HFF-Myc (cell line): ENCODE results near the gene IPCEF1.

ENCODE experiments used
- DNase-seq: peaks from one replicate; pipeline ENCODE4 v3.0.0-alpha.2; 2011; ENCODE audit warnings: low read depth; ENCODE audit errors: extremely low read depth
- H3K4me3 ChIP-seq: replicated peaks from 2 replicates; pipeline ENCODE4 v1.5.1; 2011; ENCODE audit warnings: low read depth, mild to moderate bottlenecking, control low read depth, low read length
- TF ChIP-seq, protein P1 (sequence below): IDR thresholded peaks from 2 replicates; pipeline ENCODE4 v1.5.1; 2012; ENCODE audit warnings: mild to moderate bottlenecking, low read depth, low read length, control low read depth; ENCODE audit errors: missing control alignments

Gene IPCEF1

DNA sequence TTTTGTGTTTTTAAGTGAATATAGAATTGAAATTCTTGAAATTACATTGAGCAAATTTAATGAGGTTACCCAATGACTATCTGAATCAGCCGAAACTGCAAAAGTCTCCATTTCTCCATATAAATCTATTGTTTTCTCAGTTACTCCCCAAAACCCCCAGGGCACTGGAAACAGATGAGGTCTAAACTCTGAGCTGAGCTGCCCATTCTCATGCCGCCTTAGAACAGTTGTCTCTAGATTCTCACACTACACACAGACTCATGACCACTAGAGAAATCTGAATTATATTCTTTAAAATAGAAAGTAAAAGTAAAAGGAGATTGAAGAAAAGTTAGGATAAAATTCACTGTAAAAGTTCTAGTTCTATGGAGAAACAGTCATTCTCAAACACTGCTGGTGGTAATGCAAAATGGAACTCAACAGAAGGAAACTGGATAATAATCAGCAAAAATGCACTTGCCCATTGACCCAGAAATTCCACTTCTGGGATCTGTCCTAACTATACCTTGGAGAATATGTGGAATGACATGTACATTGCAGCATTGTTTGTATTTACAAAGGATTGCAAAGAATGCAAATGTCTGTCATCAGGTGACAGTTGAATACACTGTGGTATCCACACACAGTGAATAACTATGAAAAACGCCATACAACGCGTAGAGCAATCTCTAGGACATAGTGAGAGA, 125.5 kb downstream of the IPCEF1 start:
- TF ChIP-seq, protein P1, sequence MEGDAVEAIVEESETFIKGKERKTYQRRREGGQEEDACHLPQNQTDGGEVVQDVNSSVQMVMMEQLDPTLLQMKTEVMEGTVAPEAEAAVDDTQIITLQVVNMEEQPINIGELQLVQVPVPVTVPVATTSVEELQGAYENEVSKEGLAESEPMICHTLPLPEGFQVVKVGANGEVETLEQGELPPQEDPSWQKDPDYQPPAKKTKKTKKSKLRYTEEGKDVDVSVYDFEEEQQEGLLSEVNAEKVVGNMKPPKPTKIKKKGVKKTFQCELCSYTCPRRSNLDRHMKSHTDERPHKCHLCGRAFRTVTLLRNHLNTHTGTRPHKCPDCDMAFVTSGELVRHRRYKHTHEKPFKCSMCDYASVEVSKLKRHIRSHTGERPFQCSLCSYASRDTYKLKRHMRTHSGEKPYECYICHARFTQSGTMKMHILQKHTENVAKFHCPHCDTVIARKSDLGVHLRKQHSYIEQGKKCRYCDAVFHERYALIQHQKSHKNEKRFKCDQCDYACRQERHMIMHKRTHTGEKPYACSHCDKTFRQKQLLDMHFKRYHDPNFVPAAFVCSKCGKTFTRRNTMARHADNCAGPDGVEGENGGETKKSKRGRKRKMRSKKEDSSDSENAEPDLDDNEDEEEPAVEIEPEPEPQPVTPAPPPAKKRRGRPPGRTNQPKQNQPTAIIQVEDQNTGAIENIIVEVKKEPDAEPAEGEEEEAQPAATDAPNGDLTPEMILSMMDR, result no peak
- no peak overlapping the region for H3K4me3 ChIP-seq
- no peak for DNase-seq

DNA sequence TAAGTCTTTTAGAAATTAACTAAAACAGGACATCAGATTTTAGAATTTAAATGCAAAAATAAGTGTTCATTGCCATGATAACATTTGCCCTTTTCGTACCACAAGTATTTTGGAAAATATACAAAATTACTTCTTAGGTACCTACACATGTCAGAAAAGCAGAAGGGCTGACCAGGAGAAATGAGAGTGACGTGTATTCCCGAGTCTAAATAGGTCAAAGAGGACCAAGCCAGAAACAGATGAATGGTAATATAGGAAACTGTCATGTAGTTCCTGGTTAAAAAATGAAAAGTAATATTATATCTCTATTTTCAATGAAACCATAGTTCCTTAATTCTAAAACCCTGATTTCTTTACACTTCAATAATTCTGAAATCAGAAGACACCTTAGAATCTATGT, 126.2 kb downstream of the IPCEF1 start:
- H3K4me3 ChIP-seq, result no peak overlapping the region
- TF ChIP-seq, protein P1, result no peak
- DNase-seq, result no peak

DNA sequence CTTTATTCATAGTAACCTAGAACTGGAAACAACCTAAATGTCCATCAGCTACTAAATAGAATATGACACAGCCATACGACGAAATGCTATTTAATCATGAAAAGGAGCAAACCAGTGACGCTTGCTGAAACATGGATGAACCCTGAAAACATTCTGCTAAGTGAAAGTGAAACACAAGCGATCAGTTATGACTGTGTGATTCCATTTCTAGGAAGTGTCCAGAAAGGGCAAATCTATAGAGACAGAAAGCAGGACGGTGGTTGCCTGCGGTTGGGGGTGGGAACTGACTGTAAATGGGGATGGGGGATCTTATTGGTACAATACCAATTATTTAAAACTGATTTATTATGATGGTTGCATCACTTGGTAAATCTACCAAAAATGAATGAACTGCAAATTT, 126.8 kb downstream of the IPCEF1 start:
- no peak overlapping the region for H3K4me3 ChIP-seq
- TF ChIP-seq, protein P1, result no peak
- DNase-seq, result no peak

DNA sequence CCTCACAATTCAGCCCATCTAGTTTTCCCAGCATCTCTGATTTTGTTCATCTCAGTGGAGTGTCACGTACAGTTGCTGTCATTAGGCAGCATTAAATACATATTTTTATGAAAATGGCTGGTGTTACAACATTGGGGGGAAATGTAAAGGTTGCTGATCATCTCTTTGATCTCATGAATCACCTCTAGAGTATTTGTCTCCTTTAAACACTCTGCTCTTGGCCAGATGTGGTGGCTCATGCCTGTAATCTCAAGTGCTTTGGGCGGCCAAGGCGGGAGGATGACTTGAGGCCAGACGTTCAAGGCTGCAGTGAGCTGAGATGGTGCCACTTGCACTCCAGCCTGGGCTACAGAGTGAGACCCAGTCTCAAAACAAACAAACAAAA, 128.1 kb downstream of the IPCEF1 start:
- H3K4me3 ChIP-seq, result no peak overlapping the region
- DNase-seq, result no peak
- TF ChIP-seq, protein P1, result no peak

DNA sequence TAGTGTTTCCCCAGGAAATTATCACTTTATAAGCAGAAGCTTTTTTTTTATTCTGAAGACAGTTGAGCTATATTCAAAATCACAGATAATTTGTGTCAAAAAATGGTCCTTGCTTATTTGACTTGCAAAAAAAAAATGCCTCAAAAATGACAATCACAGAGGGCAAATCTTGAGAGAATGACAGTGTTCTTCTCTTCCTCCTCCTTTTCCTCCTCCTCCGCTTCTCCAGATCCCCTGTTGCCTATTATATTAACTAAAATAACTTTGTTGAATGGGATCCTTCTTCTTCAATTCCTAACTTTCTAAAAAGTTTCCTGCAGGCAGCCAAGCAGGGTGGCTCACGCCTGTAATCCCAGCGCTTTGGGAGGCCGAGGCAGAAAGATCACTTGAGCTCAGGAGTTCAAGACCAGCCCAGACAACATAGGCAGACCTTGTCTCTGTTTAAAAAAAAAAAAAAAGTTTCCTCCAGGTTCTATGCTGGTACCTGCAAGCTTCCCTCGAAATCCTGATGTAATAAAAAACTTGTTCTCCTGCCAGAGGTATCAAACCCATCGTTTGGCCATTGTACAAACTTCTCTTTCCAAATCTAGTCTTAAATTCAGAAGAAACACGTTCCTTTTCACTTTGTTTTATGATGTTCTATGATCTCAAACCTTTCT, 128.6 kb downstream of the IPCEF1 start:
- TF ChIP-seq, protein P1, result no peak
- H3K4me3 ChIP-seq, result no peak overlapping the region
- no peak for DNase-seq

DNA sequence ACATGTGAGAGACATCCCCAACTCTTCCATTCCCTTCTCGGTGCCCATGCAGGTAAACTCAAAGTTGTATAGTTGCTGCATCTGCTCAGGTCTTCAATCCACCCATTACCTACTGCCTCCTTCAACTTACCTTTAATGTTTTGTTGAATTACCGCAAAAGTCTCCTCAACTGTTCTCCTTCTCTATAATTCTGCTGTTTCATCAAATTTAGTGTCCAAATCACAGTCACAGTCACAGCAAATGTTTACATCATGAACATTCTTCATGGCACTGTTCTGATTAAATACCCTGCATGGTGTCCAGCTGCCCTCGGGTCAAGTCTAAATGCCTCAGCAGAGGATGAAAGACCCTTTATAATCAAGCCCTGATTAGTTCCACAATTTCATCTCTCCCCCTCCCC, 130.1 kb downstream of the IPCEF1 start:
- no peak overlapping the region for H3K4me3 ChIP-seq
- no peak for DNase-seq
- TF ChIP-seq, protein P1, result no peak
